Measurements from ENCODE around the gene METTL14.
"Not testable (repeated sequence)": the region's sequence is repeated elsewhere in the genome, so short reads cannot be mapped to it uniquely, and the experiment has no call there.

METTL14 gene

DNA sequence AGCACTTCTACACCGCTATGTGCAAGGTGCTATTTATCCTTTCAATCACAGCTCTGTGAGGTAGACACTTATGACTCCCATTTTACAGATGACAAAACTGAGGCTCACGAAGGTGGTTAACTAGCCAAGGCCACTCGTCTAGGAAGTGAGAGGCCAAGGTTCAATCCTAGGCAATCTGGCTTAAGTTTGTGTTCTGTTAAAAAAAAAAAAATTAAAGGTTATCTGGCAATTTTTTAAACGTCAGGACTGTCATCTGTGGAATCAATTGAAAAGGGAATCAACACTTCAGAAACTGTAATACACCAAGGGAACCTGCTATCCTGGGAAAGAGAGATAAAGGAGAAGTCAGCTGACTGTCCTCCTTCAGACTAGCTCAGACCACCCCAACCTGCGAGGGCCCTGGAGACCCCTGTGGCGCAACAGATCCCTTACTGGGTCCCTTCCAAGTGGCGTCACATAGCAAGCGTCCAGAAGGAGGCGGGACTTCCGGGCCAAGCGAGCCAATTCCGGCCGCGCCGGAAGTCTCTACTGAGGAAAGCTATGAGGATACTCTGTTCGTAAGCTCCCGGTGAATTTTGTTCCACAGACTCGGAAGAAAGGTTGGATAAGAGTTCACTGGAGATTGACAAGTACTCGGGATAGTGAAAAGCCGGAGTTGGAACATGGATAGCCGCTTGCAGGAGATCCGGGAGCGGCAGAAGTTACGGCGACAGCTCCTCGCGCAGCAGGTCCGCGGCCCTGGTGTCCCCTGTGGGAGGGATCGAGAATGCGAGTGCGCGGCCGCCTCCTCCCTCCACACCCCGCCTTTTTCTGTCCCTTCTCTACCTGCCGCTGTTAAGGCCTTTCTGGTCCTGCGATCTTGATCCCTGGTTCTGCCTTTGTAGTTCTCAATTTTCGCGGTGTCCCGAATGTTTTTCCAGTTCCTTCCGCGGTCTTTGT, at the start of gene METTL14:
Gene METTL14 (plus strand): TSS at position 520 of the 939 bp plus-strand sequence. CDS start 143 bp downstream, at position 663.
- DNase-seq (ENCODE audit: low spot score): peak; percentile 85

DNA sequence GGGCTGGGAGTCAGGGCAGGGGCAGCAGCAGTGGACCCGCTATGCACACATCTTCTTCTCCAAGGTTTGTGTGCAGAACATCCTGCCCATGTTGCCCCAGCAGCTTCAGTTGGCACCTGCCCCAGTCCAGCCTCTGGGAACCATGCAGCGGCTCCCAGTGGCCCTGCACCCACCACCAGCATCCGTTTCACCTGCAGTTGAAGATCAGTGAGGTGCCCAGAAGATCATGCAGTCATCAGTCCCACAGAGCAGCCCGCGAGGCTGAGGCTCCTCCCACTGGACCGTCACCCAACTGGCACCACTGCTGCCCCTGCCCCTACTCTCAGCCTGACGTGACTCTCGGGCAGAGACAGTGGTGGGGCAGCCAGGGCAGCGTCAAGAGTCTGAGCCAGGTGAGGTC, 49.1 kb upstream of the METTL14 start:
- not testable (repeated sequence) for DNase-seq (ENCODE audit: low spot score)

DNA sequence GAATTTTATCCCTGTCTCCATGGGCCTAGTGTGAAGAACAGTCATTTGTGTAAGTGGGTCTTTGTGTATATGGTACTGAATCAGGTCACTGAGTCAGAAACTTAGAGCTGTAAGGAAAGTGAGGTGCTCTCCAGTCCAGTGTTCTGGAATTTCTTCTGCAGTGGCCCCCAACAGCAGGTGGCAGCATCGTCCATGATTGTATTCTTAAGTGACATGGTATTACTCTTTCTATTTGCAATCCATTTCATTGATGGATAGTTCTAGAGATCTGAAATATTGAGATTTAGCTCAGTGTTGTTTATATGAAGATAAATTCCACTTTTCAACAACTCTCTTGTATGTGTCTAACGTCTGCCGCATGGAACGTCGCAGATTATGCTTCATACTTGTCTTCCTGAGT, 20.5 kb upstream of the METTL14 start:
- DNase-seq (ENCODE audit: low spot score): not testable (repeated sequence)

DNA sequence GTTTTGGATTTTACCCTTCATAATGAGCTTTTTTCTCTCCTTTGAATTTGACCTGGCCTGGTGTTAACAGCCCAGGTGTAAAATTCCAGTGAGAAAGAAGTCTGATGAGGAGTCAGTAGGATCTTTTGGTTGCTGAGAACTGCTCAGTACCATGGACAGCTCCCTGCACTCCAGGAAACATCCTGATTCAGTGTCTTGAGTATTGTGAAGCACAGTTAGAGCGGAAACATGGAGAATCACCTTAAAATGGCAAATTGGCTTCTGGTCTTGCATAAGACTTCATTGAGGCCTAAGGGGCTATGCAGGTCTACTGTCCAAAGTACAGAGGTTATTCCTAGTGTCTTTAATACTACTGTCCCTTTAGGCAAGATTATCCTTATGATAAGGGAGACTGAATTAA, 16.0 kb upstream of the METTL14 start:
- not testable (repeated sequence) for DNase-seq (ENCODE audit: low spot score)

DNA sequence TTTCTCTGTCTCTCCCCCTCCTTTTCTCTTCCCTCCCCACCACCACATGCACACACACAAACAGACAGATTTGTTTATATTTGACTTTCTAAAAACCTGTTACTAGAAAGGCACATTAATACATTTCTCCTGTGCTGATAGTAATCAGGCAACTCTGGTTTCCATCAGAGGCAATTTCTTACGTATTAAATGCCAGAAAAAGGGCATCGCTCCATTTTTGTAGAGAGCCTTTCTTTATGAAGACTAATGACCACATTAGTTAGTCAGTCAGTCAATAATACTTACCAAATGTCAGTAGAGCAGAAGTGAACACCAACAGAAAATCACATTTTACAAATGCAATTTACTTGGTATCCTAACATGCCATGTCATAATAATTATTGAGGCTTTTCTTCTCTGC, 14.2 kb upstream of the METTL14 start:
- not testable (repeated sequence) for DNase-seq (ENCODE audit: low spot score)

DNA sequence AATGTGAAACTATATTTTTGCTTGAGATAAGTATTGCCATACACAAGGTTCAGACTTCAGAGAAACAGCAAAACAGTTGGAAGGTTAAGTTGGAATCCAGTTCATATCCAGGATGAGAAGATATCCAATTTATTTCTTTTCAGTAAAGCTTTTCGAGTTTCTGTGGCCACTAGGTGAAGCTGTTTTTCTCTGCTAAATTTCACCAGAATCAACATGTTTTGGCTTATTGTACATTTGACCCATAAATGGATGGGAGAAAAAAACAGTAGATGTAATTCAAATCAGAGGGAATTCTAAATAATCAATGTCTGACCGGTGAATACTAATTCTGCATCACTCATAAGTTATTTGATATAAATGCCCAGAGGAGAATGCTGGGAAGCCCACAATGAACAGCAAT, 9.1 kb upstream of the METTL14 start:
- no peak for DNase-seq (ENCODE audit: low spot score)

DNA sequence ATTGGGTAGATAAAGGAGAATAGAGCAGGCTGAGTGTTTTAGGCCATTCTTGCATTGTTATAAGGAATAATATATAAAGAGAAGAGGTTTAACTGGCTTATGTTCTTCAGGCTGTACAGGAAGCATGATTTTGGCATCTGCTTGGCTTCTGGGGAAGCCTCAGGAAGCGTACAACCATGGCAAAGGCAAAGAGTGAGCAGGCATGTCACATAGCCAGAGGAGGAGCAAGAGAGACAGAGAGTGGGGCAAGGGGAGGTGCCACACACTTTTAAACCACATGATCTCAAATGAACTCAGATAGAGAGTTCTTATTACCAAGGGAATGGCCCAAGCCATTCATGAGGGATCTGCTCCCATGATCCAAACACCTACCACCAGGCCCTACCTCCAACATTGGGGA, 4.4 kb upstream of the METTL14 start:
- DNase-seq (ENCODE audit: low spot score): no peak

DNA sequence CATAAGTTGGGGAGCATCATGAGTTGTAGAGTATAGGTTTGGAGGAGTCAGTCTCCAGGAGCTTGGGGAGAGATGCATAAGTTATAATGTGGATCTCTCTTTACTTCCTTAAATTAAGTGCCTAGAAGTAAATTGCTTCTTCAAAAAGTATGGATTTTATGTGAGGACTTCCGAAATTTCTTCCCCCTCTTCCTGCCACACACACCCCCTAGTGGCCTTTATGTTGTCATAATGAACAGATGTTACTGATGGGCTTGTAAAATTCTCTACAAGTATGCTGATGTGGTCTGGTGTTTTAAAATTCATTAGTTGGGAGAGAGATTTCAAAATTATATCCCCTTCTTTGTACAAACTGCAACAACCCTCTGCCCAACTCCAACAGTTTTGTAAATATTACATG, 2.3 kb upstream of the METTL14 start:
- peak; percentile 12 for DNase-seq (ENCODE audit: low spot score)

DNA sequence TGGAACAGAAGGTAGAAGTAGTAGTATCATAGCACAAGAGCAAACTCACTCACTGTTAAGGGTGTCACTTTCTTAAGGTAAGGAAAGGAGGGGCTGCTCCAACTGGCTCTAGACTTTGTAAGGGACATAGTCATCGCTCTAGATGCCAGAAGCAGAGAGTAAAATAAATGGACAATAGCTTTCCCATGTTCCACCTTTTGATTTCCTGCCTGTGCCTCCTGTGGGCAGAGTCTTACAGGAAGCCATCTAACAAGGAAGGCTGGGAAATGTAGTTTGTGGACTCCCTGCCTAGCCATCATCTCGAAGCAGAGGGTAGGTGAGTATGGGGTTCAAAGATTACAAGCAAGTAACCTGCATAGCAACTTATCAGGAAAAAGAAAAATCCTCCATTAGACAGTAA, 1.7 kb upstream of the METTL14 start:
- DNase-seq (ENCODE audit: low spot score): no peak

DNA sequence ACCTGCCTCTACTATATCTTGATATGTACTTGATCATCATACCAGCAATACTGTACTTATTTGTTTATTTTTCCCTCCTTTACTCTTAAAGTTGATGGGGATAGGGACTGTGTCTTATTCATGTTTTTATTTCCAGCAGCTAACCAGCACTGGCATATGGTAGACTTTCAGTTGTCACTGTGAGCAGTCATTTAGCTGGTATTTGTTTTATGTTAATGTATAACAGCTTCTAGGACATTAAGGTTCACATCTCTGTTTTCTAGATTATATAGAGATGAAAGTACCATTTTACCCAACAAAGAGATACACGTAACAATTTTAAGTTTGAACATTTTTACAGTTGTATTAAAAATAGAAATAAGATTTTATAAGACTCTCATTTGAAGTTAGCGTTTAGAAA, 17.9 kb downstream of the METTL14 start:
- no peak for DNase-seq (ENCODE audit: low spot score)

DNA sequence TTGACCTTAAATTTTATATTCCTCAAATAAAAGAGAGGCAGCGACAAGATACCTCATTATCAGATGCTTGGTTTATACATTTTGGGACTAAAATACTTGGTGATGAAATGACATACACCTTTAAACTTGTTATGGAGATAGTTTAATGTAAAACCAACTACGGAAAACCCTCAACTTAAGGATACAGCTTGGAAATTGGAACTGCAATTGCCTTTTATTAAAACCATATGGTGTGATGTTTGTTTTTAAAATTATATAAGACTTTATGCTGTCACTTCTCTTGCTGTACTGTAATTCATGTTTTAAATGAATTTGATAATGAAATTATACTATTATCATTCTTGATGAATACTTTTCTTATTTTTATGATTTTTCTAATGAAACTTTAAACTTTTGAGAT, 25.9 kb downstream of the METTL14 start:
- no peak for DNase-seq (ENCODE audit: low spot score)

DNA sequence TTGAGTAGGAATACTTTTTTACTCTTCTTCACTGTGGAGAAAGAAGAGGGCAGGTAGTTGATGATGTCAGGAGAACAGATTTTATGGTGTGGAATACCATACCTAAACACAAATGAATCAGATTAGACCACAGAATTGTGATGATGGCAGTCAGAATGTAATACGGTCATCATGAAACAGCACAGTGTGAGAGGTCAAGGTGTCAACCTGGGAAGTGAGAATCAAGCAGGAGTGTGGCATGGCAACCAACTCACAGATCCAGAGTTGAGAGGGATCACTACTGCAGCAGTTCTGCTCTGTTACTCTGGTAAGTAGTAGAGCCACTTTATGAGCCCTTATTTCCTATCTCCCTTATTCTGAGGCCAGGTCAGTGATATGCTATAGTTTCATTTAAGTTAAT, 27.7 kb downstream of the METTL14 start:
- no peak for DNase-seq (ENCODE audit: low spot score)

DNA sequence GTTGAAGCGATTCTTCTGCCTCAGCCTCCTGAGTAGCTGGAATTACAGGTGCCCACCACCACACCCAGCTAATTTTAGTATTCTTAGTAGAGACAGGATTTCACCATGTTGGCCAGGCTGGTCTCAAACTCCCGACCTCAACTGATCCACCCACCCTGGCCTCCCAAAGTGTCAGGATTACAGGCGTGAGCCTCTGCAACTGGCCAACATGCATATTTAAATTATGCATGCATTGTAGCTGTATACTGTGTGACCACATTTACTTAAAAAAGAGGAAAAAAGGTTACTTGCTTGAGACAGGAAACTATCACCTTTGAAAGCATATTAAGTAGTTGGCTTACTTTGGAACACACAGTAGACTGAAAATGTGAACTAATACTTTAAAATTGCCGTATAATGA, 29.5 kb downstream of the METTL14 start:
- DNase-seq (ENCODE audit: low spot score): no peak

DNA sequence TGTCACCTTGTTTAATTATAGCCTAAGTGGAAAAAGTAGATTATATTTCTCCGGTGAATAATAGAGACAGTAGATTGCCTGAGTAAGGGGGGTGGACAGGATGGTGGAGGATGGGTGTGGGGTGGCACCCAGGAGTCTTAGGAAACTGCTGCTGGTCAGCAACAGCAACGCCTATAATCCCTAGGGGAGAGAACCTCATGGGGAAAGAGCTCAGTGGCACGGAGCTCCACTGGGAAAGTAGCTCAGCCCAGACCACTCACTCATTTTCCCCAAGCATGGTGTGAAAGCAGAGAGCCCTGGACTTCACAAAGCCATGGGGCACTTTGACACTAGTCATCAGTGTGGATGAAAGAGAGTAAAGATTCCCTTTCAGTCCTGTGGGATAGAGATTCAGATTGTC, 31.1 kb downstream of the METTL14 start:
- no peak for DNase-seq (ENCODE audit: low spot score)

DNA sequence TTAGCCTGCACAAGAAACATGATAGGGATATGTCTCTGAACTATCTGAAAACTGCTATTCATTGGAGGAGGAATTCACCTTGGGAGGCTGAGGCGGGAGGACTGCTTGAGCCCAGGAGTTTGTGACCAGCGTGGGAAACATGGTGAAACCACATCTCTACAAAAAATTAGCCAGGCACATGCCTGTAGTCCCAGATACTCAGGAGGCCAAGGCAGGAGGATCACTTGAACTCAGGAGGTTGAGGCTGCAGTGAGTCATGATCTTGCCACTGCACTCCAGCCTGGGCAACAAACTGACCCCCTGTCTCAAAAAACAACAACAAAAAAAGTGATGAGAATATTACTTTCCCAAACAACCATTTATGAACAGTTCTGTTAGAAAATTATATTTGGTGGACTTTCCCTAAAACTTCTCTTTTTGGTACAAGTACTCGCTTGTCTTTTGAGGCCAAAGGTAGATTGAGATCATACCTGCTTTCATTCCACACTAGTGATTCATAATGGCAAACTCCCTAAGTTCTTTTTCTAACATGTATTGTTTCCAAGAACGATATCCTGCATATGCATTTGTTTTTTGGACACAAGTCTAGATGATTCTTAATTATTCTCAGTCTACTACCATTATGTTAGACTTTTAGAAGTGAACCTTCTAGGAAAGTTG, 33.4 kb downstream of the METTL14 start:
- no peak for DNase-seq (ENCODE audit: low spot score)

DNA sequence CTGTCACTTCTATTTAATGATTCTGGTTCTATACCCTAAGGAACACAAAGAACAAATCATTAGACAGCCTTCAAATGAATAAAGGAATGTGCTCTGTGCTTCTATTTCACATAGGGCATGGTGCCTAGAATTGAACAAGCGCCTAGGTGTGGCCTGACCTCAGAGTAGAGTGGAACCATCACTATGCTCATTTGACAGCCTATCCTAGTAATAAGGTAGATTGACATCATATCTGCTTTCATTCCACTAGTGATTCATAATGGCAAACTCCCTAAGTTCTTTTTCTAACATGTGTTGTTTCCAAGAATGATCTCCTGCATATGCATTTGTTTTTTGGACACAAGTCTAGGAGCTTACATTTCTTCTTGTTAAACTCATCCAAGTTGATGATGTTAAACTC, 36.6 kb downstream of the METTL14 start:
- DNase-seq (ENCODE audit: low spot score): no peak

DNA sequence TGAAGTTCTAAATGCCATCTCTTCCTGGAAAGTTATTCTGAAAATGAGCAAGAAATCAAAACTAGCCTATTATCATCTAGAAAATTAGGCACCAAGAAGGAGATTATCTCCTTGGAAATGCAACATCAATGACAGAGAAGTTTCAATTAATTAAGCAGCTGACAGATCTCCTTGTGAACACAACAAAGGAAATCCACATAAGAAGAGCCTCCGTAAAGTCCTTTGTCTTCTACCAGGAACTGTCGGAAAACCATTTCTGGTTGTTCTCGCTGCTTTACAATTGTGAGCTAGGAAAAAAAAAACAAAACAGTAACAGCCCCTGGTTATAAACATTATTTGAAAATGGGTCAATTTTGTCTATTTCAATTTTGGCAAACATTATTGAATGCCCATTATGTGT, 38.2 kb downstream of the METTL14 start:
- no peak for DNase-seq (ENCODE audit: low spot score)

DNA sequence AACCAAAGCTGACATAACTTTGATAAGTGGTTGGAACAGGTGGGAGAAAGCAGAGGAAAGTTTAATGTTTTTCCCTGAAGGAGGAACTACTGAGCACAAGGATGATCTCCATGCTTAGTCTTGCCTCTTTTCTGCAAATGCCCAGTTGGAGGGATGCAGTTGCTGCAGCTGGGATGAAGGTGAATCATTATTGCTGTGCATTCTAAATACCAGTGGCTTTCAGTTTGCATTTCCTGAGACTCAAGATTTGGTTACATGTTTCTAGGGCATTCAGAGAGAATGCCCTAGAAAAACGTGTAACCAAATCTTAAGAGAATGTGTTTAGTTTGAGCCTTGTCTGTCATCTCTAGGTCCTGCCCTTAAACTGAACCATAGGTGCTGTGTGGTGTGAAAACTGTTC, 42.2 kb downstream of the METTL14 start:
- DNase-seq (ENCODE audit: low spot score): no peak

DNA sequence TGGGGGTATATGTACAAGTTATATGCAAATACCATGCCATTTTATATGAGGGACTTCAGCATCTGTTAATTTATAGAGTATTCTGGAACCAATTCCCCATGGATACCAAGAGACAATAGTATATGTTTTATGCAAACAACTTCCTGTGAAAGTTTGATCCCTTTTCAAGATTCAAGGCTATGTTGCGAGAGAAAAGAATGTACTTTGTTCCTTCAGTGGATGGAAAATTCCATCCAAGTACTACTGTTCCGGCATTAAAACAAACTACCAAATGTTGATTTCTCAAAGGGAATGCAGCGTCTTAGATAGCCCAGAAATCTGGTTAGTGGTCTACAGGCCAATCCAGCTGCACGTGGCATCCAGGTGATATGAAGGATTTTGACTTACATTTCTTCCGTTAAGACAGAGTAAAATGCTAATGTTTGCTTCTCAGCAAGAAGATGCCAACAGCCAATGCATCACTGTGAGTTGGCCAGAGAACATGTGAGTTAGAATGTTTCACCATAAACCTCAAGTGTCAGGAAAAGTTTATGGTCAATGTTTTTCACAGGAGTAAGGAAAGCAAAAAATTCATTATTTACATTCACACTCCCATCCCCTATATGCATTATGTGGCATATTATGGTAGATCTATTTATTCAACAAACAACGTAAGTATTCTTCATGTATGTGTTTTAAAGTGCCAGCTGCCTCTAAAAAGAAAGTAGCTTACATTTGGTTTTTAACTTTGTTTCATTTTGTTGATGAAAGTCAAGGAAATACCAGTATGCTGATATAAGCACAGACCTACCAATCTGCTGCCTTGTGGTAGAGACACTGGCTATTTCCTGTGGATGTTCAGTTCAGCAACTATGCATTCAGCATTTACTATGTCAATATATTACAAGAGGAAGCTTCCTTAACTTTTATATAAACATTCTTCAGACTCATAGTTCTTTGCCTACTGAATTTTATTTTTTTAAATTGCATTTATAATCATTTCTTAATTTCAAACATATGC, 44.4 kb downstream of the METTL14 start:
- no peak for DNase-seq (ENCODE audit: low spot score)

DNA sequence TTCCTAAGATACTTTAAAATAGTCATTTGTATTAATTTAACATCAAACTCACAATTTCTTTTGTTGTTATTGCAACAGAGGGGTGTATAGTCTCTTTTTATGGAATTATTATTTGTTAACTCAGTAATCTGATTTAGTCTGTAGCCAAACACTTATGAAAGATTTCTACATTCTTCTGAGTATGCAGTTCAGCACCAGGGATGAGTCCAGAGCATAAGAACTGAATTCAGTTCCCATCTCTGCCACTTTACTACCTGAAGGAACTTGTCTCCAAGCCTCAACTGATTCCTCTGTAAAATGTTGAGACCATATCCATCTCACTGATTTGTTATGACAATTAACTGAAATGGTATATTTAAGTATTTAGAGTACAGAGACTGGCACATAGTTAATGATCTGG, 45.5 kb downstream of the METTL14 start:
- DNase-seq (ENCODE audit: low spot score): no peak

DNA sequence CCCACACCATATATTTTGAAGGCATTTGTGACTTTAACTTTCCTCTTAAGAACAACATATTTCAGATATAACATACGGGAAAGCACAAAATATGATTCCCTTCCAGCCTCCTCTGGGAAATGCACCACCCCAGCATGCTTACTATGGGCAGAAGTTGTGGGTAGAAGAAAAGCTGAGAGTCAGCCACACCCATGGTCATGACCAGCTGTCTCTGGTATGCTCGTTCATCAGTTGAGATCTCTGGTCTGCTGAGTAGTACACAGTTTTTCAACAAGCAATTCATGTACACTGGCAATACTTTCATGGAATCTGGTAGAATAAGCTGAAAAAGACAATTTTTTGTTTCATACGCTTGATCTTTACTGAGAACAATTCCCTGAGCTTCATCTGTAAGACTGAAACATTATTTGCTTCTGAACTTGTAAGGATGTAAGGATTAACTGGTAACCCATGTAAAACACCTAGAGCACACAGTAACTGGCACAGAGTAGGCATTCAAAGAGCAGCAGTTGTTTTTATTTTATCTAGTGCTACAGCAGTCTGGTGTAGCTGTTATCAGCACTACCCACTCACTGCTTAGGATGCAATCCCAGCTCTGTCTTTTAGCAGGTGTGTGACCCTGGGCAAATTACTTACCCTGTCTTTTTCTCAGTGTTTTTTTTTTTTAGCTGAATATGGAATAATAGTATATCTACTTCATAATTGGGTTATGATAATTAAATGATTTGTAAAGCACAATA, 47.6 kb downstream of the METTL14 start:
- DNase-seq (ENCODE audit: low spot score): no peak

Measured in germinal center (tissue), 1 donor.